Gastrocnemius medialis (tissue), 4 donors: ENCODE measurements around the gene CRABP2.

Experiments used
- POLR2A ChIP-seq, 2 donors: fragments of 450-650 bp; IDR thresholded peaks; one replicate each; pipeline ENCODE4 v1.6.1; 2017; ENCODE audit warnings: antibody characterized with exemption in 2 of 2, mild to moderate bottlenecking in 2 of 2, moderate library complexity in 2 of 2
- TF ChIP-seq, protein P1 (sequence below), 5 experiments: fragments of 450-650 bp in 3 of 5; fragments of 200-600 bp in 2 of 5; sonication (generic) in 2 of 5; IDR thresholded peaks in 4 of 5; conservative IDR thresholded peaks in 1 of 5; 1 replicate in 4 of 5; 2 replicates in 1 of 5; pipeline ENCODE4 v1.5.1; 2016 to 2019; ENCODE audit warnings: antibody characterized with exemption in 5 of 5, mild to moderate bottlenecking in 3 of 5, moderate library complexity in 3 of 5

DNA sequence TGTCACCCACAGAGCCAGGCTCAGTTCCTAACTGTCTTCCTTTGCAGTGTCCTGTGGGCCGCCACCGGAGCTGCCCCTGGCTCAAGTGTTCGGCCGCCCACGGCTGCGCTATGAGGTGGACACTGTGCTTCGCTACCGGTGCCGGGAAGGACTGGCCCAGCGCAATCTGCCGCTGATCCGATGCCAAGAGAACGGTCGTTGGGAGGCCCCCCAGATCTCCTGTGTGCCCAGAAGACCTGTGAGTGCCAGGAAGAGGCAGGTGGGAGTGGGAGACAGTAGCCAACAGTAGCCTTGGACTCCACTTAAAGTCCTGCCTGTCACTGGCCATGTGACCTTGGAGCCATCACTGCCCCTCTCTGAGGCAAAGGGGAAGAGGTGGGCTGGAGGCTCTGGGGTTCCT lies 46.9 kb downstream of the CRABP2 start:
- TF ChIP-seq POLR2A (IDR thresholded peaks at IDR 0.05) = no peak
- TF ChIP-seq, protein P1, sequence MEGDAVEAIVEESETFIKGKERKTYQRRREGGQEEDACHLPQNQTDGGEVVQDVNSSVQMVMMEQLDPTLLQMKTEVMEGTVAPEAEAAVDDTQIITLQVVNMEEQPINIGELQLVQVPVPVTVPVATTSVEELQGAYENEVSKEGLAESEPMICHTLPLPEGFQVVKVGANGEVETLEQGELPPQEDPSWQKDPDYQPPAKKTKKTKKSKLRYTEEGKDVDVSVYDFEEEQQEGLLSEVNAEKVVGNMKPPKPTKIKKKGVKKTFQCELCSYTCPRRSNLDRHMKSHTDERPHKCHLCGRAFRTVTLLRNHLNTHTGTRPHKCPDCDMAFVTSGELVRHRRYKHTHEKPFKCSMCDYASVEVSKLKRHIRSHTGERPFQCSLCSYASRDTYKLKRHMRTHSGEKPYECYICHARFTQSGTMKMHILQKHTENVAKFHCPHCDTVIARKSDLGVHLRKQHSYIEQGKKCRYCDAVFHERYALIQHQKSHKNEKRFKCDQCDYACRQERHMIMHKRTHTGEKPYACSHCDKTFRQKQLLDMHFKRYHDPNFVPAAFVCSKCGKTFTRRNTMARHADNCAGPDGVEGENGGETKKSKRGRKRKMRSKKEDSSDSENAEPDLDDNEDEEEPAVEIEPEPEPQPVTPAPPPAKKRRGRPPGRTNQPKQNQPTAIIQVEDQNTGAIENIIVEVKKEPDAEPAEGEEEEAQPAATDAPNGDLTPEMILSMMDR (IDR thresholded peaks at IDR 0.05 in 4 of 5, conservative IDR thresholded peaks at IDR 0.05 in 1 of 5) = no peak
